ENCODE data around the gene PDIK1L.
A peak's percentile ranks its signal among the peaks of the same experiment; 100 is the strongest.

Gene PDIK1L

DNA sequence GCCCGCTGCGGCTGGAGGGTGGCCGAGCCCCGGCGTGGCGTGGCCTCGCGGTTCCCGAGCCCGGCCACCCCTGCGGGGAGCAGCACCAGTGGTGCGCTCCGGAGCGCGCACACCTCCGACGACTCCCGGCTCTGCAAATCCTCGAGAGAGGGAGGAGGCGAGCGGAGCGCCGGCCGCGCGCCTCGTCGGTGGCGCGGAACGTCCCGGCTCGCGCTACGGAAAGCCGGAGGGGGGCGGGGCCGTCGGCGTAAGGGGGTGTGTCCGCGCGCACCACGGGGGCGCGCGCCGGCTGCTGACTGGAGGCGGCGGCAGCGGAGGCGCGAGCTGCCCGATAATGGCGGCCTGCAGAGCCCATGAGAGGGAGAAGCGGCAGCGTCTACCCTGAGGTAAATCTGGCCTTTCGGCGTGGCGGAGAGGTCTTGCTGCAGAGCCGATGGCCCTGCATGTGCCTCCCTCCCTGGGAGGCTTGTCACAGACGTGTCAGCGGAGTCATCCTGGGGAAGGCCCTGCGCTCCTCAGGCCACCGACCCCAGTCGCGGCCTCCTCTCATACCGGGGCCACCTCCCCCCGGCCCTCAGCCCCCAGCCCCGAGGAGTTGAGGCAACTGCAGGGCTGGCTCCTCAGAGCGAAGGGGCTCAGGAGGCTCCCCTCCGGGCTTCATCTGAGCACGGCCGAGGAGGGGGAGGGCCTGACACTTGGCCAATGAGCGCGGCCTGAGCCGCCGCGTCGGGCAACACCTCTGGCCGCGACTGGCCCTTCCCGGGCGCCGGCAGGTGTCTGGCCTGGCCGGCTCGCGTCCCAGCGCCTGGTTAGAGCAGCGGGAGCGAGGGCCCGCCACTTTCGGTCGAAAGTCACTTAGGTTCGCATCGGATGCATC lies at the start of gene PDIK1L:
TSS of gene PDIK1L (plus strand) at position 295 of the 877 bp plus-strand sequence. CDS start 2,485 bp downstream, outside the sequence.
- DNase-seq (ENCODE audit: low read depth in 3 of 3) = peak; percentile 88 to 93 (median 88)

DNA sequence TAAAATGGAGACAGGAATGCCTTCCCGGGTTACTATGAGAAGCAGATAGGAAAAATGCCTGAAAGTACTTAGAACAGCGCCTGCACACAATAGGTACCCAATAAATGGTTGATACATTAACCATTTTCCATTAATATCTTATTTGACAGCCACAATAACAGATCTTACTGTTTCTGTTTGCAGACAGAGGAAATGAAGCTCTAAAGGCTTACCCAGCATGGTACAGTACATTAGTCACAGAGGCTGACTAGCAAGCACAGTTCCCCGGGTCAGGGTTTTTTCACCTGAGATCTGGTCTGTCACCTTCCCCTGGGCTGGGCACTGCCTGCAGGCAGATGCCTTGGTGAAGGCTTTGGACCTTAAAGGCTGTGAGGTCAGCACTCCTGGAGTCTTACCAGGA lies 47.1 kb upstream of the PDIK1L start:
- no peak for DNase-seq (ENCODE audit: low read depth in 3 of 3)

DNA sequence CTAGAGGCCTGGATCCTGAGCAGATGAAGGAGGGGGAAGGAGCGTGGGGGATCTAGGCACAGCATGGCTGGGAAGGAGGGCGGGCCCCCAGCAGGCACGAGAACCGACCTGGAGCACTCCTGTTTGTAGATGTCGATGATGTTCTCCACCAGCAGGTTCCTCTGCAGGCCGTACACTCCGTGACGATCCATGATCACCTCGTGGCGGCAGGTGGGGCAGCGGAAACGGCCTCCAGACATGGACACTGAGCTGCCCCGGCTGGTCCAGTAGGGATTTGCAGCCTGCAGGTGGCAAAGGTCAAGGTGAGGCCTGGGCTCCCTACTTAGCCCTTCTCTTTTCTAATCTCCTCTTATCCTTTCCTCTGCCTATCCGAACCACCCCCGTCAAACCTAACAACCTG lies 45.5 kb upstream of the PDIK1L start:
- no peak for DNase-seq (ENCODE audit: low read depth in 3 of 3)

DNA sequence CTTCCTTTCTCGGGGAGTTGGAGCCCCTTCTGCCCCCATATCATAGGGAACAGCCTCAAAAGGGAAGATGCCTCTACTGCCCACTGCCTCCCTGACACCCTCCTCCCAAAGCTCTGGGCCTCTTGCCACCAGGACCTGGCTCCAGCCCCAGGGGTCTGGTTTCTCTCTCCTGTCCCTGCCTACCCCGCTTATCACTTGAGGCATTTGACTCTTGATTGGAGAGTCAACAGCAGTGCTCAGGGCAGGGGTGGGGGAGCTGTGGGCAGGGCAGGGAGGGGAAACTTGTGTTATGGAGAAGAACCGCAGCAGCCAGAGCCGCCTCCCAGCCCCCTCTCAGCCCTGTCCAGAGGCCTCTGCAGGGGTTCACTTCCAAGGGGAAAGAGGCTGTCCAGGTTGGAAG lies 44.8 kb upstream of the PDIK1L start:
- no peak for DNase-seq (ENCODE audit: low read depth in 3 of 3)

DNA sequence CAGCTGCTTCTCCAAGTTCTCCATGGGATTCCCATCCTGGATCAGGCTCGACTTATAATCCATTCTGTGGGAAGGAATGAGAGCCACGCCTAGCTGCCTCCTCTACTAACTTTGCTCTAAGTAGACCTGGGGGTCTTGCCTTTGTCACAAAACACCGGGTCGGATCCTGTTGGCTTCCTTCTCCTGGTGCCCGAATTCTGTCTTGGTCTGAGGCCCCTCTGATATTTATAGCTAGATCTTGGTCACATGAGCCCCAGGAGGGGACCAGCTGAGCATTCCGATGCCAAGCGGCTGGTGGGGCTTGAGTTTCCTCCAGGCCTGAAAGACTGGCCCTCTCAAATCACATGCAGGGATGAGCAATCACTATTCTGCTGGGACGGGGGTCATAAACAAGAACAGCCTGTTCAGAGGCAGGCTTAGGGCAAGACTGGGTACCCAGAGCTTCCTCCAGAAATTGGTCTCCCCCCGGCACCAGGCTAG lies 44.2 kb upstream of the PDIK1L start, which contains the start of gene TRIM63:
TSS of gene TRIM63 (minus strand) at position 199 of the 480 bp plus-strand sequence. CDS start at position 63, 136 bp downstream.
- no peak for DNase-seq (ENCODE audit: low read depth in 3 of 3)

DNA sequence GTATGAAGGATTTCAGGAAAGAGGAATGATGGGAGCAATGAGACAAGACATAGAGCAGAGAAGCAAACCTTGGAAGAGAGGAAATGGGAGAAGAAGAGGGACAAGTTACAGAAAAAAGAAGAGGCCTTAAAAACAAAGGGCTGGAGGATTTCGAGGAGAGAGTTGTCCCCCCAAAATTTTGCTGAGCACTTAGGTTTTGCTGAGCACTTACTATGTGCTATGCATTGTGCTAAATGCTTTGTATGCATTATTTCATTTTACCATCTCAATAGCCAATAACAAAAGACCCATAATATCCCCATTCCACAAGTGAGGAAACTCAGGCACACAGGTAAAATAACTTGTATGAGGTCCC lies 41.7 kb upstream of the PDIK1L start:
- no peak for DNase-seq (ENCODE audit: low read depth in 3 of 3)

DNA sequence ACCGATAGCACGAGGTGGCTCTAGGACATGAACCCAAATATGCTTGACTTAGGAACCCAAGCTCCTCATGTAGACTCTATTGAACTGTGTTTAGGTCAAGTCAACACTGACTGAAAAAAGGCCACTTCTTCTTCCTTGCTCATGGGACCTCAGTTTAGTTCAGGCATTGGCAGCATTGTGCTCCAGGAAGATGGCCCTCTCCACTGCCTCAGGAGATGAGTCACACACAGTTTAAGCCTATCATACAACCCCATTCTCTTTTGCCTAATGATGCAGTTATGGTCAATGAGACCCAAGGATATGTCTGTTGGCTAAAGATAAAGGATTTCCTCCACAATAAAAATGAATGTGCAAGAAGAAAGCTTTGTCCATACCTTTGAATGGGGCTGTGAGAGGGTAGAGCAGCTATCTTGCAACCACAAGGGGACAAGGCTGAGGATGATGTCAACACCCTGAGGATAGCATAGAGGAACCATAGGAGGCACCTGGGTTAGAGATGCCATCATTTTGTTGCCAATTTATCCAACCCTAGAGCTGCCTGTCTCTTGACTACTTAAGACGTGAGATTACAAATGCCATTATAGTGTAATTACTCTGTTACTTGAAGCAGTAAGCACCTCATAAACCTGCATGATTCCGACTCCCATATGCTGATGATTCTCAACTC lies 41.2 kb upstream of the PDIK1L start:
- DNase-seq (ENCODE audit: low read depth in 3 of 3) = no peak

DNA sequence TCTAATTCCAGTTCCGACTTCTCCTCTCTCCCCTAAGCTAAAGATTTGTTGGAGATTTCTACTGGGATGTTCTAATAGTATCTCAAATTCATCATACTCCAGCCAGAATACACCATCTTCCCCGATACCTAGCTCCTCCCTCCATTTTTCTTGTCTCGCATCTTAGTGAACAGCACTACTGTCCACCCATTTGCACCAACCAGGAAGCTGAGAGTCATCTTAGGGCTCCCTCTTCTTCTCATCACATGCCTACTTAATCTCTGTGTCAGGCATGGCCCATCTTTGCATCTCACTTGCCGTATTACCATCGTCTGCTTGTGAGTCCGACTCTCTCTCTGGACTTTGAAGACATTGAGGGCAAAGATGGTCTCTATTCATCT lies 40.7 kb upstream of the PDIK1L start:
- no peak for DNase-seq (ENCODE audit: low read depth in 3 of 3)

DNA sequence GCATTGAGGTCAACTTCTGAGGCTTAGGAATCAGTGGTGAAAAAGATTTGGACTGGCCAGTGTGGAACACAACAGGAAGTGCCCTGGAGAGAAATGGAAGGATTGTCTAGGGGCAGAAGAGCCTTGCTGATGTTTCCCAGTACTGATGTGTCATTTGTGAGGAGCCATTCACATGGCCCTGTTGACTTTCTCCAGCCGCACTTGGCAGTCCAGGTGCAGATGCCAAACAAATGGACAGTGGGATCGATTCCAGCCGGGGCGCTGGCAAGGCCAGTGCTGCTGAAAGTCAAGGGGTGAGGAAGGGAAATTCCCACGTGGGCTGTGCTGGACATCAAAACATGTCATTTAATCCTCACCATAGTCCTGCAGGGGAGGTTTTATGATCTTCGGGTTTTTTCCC lies 39.3 kb upstream of the PDIK1L start:
- DNase-seq (ENCODE audit: low read depth in 3 of 3) = no peak

DNA sequence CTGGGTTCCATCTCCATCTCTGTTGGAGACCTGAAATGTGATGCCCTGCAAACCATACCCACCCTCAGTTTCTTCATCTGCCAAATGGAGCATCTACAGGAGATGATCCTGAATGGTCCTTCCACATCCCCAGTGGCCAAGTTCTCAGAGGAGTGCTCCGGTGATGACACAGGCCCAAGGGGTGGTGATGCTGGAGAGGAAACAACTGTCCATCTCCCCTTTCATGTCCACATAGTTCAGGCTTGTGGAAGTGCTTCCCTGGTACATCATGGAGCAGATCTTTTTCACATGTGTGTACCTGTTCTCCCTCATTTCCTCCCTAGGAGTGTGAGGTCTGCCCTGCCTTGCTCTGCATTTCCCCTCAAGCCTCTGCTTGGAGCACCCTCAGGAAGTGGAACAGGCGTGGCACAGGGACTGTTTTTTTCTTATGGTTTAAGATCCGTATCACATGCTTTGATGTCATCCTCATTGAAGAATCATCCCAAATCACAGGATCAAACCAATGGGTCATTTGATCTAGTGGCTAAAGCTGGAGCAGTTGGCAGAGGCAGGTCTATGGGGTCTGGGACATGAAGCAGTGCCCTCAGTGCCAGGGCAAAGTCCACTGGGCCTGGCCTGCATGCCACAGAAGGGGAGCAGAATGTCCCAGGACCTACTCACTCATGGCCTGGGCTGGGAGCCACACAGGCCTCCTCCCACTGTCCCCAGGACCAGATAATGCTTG lies 36.0 kb upstream of the PDIK1L start:
- DNase-seq (ENCODE audit: low read depth in 3 of 3) = no peak

DNA sequence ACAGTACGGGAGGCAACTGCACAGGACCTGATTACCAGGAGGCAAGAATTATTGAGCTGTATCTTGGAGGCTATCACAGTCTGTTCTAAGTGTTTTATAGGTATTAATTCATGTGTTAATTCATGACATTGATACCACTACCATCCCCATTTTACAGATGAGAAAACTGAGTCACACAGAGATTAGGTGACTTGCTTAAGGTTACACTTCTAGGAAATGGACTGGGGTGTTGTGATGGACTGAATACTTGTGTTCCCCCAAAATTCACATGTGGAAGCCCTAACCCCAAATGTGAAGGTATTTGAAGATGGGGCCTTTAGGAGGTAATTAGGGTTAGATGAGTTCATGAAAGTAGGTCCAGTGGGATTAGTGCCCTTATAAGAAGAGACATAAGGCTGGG lies 34.1 kb upstream of the PDIK1L start:
- no peak for DNase-seq (ENCODE audit: low read depth in 3 of 3)

DNA sequence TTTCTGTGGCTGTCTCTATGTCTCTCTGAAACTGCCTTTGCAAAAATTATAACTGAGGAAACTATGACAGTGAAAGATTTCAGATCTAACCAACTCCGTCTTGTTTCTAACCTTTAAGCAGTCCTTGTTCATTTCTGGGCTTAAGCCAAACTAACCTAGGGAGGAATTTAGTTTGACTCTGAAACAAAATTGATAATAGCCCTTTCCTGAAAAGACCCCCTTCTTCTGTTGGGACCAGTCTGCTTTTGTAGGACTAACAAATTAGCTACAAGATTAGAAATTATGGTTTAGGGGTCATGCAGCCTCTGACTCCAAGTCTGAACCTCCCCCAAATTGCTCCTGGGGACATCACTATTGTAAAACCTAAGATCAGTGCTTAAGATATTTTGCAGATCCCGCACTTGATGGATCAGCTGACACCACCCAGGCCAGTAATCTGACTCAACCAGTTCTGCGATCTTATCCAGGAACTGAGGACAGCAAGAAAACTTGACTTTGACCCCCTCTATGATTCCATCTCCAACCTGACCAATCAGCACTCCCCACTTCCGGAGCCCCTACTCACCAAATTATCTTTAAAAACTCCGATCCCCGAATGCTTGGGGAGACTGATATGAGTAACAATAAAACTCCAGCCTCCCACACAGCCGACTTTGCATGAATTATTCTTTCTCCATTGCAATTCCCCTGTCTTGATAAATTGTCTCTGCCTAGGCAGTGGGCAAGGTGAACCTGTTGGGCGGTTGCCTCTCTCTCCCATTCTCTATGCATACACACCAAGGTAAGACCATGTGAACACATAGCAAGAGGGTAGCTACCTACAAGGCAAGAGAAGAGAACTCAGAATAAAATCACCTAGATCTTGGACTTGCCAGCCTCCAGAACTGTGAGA lies 33.1 kb upstream of the PDIK1L start:
- DNase-seq (ENCODE audit: low read depth in 3 of 3) = no peak

DNA sequence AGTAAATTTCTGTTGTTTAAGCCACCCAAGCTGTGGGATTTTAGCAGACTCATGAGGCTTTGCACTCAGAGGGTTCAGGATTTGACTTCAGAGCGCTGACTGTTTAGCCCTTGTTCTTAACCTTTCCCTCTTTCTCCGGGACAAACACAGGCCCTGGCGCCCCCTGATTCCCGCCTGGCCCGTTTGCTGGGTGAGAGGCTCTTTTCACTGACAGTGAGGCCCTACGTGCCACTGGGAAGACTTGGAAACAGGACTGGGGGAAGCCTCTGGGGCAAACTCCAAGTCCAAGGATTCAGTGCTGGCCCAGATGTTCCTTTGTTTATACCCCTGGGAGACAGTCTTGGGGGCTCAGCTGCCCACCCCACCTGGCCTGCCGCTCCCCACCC lies 32.5 kb upstream of the PDIK1L start:
- DNase-seq (ENCODE audit: low read depth in 3 of 3) = no peak

DNA sequence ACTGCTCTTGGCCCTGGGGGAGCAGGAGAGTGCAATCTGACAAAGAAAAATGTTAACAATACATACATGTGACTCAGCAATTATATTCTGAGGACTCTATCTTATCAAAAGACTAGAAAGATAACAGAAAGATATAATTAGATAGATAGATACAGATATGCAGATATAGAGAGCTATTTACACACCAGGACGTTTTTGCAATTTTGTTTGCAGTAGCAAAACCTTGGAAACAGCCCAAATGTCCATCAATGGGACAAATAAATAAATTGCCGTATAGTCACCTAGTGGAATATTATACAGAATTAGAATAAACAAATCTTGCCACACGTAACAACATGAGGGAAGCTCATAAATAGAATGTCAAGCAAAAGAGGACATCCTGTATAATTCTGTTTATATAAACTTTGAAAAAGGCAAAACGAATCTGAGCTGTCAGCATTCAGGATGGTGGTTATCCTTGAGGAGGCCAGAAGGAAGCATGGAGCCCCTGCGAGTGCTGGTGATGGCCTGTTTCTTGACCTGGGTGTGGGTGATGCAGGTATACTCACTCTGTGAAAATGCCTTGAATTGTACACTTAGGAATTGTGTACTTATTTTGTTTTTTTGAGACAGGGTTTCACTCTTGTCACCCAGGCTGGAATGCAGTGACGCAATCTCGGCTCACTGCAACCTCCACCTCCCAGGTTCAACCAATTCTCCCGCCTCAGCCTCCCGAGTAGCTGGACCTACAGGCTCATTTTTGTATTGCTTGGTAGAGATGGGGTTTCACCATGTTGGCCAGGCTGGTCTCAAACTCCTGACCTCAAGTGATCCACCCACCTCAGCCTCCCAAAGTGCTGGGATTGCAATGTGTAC lies 31.4 kb upstream of the PDIK1L start:
- no peak for DNase-seq (ENCODE audit: low read depth in 3 of 3)

DNA sequence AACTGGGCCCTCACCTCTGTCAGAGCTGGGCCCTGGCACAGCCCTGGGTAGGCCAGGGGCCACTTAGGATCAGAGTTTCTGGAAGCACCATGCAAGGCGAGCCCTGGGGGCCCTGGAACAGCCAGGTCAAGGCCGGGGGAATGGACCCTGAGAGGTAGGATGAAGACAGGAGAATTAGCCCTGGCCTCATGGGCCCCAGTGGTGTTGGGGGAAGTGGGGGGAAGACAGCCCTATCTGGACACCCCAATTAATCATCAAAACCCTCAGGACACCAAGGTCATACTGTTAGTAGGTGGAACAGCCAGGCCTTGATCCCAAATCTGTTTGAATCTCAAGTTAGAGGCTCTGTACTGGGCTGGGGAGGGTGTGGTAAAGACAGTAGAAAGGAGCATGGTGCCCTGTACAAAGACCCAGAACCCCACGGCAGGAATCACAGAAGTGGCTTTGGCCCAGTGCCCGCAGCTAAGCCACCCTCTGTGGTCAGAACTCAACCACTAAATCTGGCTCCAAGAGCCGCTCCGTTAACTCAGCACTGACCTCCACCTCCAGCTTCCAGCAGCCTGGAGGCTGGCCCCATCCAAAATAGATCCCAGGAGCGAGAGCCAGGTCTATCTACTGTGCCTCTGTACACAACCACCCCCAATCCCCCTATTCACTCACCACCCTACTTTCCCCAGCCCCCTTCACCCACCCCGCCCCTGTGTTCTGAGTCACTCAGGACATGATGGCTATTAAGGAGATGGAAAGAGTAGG lies 30.2 kb upstream of the PDIK1L start:
- DNase-seq (ENCODE audit: low read depth in 3 of 3) = no peak

DNA sequence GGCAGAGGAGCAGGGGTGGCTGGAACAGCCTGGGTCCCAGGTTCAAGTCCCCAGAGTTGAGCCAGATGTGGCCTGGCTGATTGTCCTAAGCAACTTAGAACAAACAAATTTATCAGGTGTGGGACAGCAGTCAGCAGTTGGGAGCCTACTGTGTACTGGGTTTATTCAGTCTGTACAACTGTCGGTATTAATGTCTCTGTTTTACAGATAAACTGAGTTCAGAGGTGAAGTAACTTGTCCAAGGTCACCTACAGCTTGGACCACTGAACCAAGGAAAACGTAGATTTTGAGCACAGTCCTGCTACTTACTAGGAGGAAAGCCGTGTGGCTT lies 29.6 kb upstream of the PDIK1L start:
- DNase-seq (ENCODE audit: low read depth in 3 of 3) = no peak

DNA sequence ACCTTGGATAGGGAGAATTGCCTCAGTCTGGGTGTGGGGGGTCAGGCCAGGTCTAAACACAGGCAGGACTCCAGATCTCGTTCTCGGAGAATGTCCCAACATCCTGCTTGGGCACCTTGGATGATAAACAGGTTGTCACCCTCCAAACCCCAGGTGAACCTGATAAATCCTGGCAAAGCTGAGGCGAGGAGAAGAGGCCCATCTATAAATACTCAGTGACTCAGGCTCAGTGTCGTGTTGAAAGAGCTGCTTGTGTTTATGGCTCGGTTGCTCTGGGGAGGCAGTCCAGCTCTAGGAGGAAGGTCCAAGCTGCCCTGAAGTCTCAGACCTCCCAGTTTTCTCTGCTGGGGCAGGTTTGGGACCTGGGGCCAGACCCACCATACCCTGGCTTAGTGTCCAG lies 28.4 kb upstream of the PDIK1L start:
- DNase-seq (ENCODE audit: low read depth in 3 of 3) = no peak

DNA sequence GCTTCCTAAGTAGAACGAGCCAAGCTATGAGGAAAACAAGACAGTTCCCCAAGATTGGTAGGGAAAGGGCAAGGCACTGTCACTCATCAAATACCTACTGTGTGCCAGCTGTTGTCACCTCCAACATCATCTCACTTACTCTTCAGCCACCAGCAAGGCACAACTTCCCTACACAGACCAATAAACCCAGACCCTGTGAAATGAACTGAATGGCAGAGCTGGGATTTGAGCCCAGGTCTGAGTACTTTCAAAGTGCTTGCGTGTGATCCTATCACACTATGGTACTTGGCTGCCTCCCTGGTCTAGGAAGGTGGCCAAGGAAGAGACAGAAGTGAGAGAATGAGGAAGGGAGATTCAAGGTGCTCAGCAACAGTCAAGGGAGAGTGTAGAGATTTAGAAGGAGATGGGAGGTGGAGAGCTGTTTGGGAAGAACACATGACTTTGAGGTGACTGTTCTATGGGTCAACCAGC lies 27.5 kb upstream of the PDIK1L start:
- DNase-seq (ENCODE audit: low read depth in 3 of 3) = no peak

DNA sequence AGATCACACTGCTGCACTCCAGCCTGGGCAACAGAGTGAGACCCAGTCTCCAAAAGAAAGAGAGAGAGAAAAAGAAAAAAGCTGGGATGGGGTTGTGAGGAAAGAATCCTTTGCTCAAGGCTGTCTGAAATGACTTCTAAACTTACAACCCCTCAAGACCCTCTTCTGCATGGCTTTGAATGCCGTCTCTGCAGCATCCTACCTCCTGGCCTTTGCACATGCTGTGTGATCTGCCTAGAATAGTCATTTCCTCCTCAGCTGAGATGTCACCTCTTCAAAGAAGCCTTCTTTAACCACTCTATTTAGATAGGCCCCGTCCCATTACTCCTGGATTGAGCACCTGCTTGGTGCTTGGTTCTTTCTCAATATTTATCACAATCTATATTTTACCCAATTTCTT lies 26.8 kb upstream of the PDIK1L start:
- no peak for DNase-seq (ENCODE audit: low read depth in 3 of 3)

DNA sequence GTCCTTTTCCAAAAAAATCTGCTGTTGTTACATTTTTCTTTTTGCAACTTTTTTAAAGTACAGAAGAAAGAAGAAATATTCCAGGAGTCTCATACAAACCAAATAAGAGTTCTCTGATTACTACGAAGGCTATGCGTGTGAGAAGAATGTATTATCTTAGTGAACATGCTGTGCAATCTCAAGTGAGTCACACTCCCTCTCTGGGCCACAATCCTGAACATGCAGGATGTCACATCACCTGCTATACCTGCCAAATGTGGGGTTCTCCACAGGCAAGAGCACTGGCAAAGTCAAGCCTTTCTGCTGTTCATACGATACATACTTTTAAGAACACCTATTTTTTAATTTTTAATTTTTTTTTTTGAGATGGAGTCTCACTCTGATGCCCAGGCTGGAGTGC lies 22.5 kb upstream of the PDIK1L start:
- no peak for DNase-seq (ENCODE audit: low read depth in 3 of 3)

Data from stimulated activated CD4-positive, alpha-beta T cell treated with anti-CD3 and anti-CD28 coated beads, TNF-alpha, amount 100 ng/mL, for 48 hours (primary cell).